ENCODE measurements around the gene ADA. TPM values are rescaled to one million over a fixed set of nuclear protein-coding genes. Genes with fewer than 3 reads are reported as not detected.

The ADA gene
- total and polyA plus RNA-seq, 2 of the 13 experiments (the other 11 are each of a cell fraction or from before 2014, with no cell fraction given), result 2.5 to 11.3 TPM

DNA sequence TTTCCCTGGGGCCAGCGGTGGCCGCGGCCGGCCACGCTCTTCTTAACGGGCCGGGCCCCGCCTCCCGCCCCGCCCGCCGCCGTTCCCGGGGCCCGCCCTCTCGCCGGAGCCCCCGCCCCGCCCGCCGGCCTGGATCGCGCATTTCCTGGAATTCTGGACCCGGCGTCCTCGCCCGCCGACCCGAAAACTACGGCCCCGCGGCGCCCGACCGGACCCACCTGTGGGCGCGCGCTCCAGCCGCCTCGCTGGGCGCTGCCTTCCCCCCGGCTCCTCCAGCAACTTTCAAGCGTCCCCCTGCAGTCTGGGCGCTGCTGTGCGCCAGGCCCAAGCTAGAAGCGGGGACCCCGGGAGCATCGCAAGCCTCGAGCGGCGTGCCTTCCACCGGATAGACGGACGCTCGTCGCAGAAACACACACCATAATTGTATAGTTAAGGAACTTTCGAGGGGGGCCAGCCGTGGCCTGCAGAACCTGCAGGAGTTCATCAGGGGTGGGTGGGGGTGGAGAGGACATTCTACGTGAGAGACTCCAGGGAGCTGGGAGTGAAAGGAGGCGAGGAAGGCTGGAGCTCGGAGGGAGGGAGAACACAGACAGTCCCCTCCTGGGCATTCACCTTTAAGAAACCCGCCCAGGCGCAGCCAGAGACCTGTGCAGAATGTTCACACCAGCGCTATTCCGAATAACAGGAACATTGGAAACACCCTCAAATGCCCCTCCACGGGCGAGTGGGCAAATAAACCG is at the start of gene ADA (continued):
- TF ChIP-seq CBX5 (CRISPR knock-in tag; IDR thresholded peaks at IDR 0.05; ENCODE audit: borderline replicate concordance), result no peak
- TF ChIP-seq, protein P1, sequence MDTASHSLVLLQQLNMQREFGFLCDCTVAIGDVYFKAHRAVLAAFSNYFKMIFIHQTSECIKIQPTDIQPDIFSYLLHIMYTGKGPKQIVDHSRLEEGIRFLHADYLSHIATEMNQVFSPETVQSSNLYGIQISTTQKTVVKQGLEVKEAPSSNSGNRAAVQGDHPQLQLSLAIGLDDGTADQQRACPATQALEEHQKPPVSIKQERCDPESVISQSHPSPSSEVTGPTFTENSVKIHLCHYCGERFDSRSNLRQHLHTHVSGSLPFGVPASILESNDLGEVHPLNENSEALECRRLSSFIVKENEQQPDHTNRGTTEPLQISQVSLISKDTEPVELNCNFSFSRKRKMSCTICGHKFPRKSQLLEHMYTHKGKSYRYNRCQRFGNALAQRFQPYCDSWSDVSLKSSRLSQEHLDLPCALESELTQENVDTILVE (CRISPR knock-in tag; IDR thresholded peaks at IDR 0.05), result no peak
- TF ChIP-seq ZNF3 (CRISPR knock-in tag; IDR thresholded peaks at IDR 0.05), result no peak
- TF ChIP-seq, protein P2, sequence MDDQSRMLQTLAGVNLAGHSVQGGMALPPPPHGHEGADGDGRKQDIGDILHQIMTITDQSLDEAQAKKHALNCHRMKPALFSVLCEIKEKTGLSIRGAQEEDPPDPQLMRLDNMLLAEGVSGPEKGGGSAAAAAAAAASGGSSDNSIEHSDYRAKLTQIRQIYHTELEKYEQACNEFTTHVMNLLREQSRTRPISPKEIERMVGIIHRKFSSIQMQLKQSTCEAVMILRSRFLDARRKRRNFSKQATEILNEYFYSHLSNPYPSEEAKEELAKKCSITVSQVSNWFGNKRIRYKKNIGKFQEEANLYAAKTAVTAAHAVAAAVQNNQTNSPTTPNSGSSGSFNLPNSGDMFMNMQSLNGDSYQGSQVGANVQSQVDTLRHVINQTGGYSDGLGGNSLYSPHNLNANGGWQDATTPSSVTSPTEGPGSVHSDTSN (CRISPR knock-in tag; IDR thresholded peaks at IDR 0.05; ENCODE audit: borderline replicate concordance), result no peak
- TF ChIP-seq ATF7 (IDR thresholded peaks at IDR 0.05), result no peak
- no peak; the same call in 1 of the 2 replicates for TF ChIP-seq ATF7 (CRISPR knock-in tag; IDR thresholded peaks at IDR 0.05)
- 0 out of 2 replicates have a peak, but pooled peaks have one; percentile 25 for TF ChIP-seq ZNF468 (CRISPR knock-in tag; IDR thresholded peaks at IDR 0.05)
- TF ChIP-seq GFI1 (CRISPR knock-in tag; IDR thresholded peaks at IDR 0.05; ENCODE audit: borderline replicate concordance), result no peak; the same call in 1 of the 2 replicates
- TF ChIP-seq SUZ12 (IDR thresholded peaks at IDR 0.05; ENCODE audit: low read depth, low read length), result no peak
- TF ChIP-seq ZNF703 (CRISPR knock-in tag; IDR thresholded peaks at IDR 0.05; ENCODE audit: borderline replicate concordance), result no peak
- no peak for TF ChIP-seq AHR (CRISPR knock-in tag; IDR thresholded peaks at IDR 0.05)
- TF ChIP-seq HES4 (CRISPR knock-in tag; IDR thresholded peaks at IDR 0.05; ENCODE audit: borderline replicate concordance), result peak; percentile 45; the same call in 1 of the 2 replicates
- 0 out of 2 replicates have a peak, but pooled peaks have one; percentile 46 for TF ChIP-seq ZFYVE20 (CRISPR knock-in tag; IDR thresholded peaks at IDR 0.05; ENCODE audit: borderline replicate concordance, low read depth)
- TF ChIP-seq CCAR2 (optimal IDR thresholded peaks at IDR 0.05; ENCODE audit: low read depth, low read length), result no peak
- TF ChIP-seq NFYB (CRISPR knock-in tag; IDR thresholded peaks at IDR 0.05), result no peak
- no peak for TF ChIP-seq ZNF550 (CRISPR knock-in tag; IDR thresholded peaks at IDR 0.05; ENCODE audit: borderline replicate concordance)
- TF ChIP-seq HDAC1 (CRISPR knock-in tag; IDR thresholded peaks at IDR 0.05), result no peak
- peak; percentile 60; the same call in 1 of the 2 replicates for TF ChIP-seq ZNF558 (CRISPR knock-in tag; IDR thresholded peaks at IDR 0.05; ENCODE audit: borderline replicate concordance)
- TF ChIP-seq REPIN1 (CRISPR knock-in tag; IDR thresholded peaks at IDR 0.05; ENCODE audit: borderline replicate concordance, low read depth), result peak; percentile 29; the same call in 1 of the 2 replicates
- TF ChIP-seq NFKBIZ (CRISPR knock-in tag; IDR thresholded peaks at IDR 0.05), result no peak; the same call in 1 of the 2 replicates
- no peak for TF ChIP-seq TFE3 (CRISPR knock-in tag; IDR thresholded peaks at IDR 0.05)
- peak; percentile 32; the same call in 1 of the 2 replicates for TF ChIP-seq MAZ (IDR thresholded peaks at IDR 0.05; ENCODE audit: borderline replicate concordance, low read depth, low read length)
- TF ChIP-seq MAZ (CRISPR knock-in tag; IDR thresholded peaks at IDR 0.05; ENCODE audit: low read depth), result peak; percentile 76; the same call in 1 of the 2 replicates
- 0 out of 2 replicates have a peak, but pooled peaks have one; percentile 61 for TF ChIP-seq ZNF34 (CRISPR knock-in tag; IDR thresholded peaks at IDR 0.05; ENCODE audit: borderline replicate concordance)
- no peak for TF ChIP-seq ZNF326 (CRISPR knock-in tag; IDR thresholded peaks at IDR 0.05; ENCODE audit: borderline replicate concordance)
- no peak for TF ChIP-seq NR2F1 (CRISPR knock-in tag; IDR thresholded peaks at IDR 0.05)
- no peak for TF ChIP-seq ZNF776 (CRISPR knock-in tag; IDR thresholded peaks at IDR 0.05)
- TF ChIP-seq ZMYM4 (CRISPR knock-in tag; IDR thresholded peaks at IDR 0.05), result no peak

All from HepG2 (cell line).